Measurements from ENCODE around the gene SLF1.

SLF1 gene

GRCh38 chr5:94667937-94668336, 49.5 kb downstream of the SLF1 start:
- DNase-seq = no peak

GRCh38 chr5:94670726-94671125, 52.3 kb downstream of the SLF1 start:
- no peak for DNase-seq

- no peak for DNase-seq
Observed at GRCh38 chr5:94672746-94673145, 54.3 kb downstream of the SLF1 start.

- no peak for DNase-seq
Observed at GRCh38 chr5:94674490-94675382, 56.3 kb downstream of the SLF1 start.

- DNase-seq = no peak
Observed at GRCh38 chr5:94675965-94676618, 57.6 kb downstream of the SLF1 start.

GRCh38 chr5:94682814-94683520, 64.5 kb downstream of the SLF1 start:
- DNase-seq = no peak

GRCh38 chr5:94689908-94690307, 71.4 kb downstream of the SLF1 start:
- no peak for DNase-seq

- no peak for DNase-seq
Observed at GRCh38 chr5:94690778-94691177, 72.3 kb downstream of the SLF1 start.

GRCh38 chr5:94691291-94691690, 72.8 kb downstream of the SLF1 start:
- no peak for DNase-seq

- DNase-seq = no peak
Observed at GRCh38 chr5:94691949-94692348, 73.5 kb downstream of the SLF1 start.

- DNase-seq = no peak
Observed at GRCh38 chr5:94692581-94692980, 74.1 kb downstream of the SLF1 start.

- DNase-seq = peak; percentile 40
Observed at GRCh38 chr5:94693043-94693822, 74.8 kb downstream of the SLF1 start.

- no peak for DNase-seq
Observed at GRCh38 chr5:94693845-94694370, 75.4 kb downstream of the SLF1 start.

GRCh38 chr5:94694671-94695070, 76.2 kb downstream of the SLF1 start:
- DNase-seq = no peak

GRCh38 chr5:94698197-94698596, 79.7 kb downstream of the SLF1 start:
- DNase-seq = no peak

GRCh38 chr5:94699562-94699961, 81.1 kb downstream of the SLF1 start:
- no peak for DNase-seq

GRCh38 chr5:94700592-94700991, 82.1 kb downstream of the SLF1 start:
- DNase-seq = no peak

GRCh38 chr5:94702729-94703128, 84.3 kb downstream of the SLF1 start:
- DNase-seq = no peak

GRCh38 chr5:94705427-94705826, 87.0 kb downstream of the SLF1 start:
- no peak for DNase-seq

GRCh38 chr5:94707359-94707758, 88.9 kb downstream of the SLF1 start:
- no peak for DNase-seq

- DNase-seq = no peak
Observed at GRCh38 chr5:94709277-94709676, 90.8 kb downstream of the SLF1 start.

GRCh38 chr5:94711785-94712184, 93.3 kb downstream of the SLF1 start:
- DNase-seq = no peak

- DNase-seq = no peak
Observed at GRCh38 chr5:94715768-94716167, 97.3 kb downstream of the SLF1 start.

Measured in suppressor macrophage treated with lipopolysaccharide for 4 hours (primary cell).